DND-41 (cell line): ENCODE results near the gene IQCE.

Experiments used
- ATAC-seq: fragments of 200-7000 bp; cut with Tn5 transposase; 3 replicates; pipeline ENCODE4 v1.9.1; 2021; ENCODE audit warnings: low read depth; ENCODE audit not compliant: insufficient read depth
- DNase-seq: peaks from one replicate; pipeline ENCODE4 v3.0.0-alpha.2; 2020
- H2AFZ ChIP-seq: 2 replicates; pipeline ENCODE4 v1.6.0; 2012; ENCODE audit warnings: low read depth, low read length
- H3K27ac ChIP-seq: 2 replicates; pipeline ENCODE4 v1.5.1; 2012; ENCODE audit warnings: low read length, inconsistent platforms
- H3K27me3 ChIP-seq: fragments of 200-600 bp; sonication (generic); 2 replicates; pipeline ENCODE4 v1.6.0; 2012; ENCODE audit warnings: low read length, mild to moderate bottlenecking, inconsistent platforms; ENCODE audit not compliant: insufficient read depth, poor library complexity
- H3K36me3 ChIP-seq: 2 replicates; pipeline ENCODE4 v1.5.1; 2012; ENCODE audit warnings: low read length, inconsistent platforms; ENCODE audit not compliant: insufficient read depth
- H3K4me1 ChIP-seq: 2 replicates; pipeline ENCODE4 v1.5.1; 2012; ENCODE audit warnings: mild to moderate bottlenecking, low read length; ENCODE audit not compliant: insufficient read depth
- H3K4me2 ChIP-seq: 2 replicates; pipeline ENCODE4 v1.6.0; 2012; ENCODE audit warnings: mild to moderate bottlenecking, moderate library complexity, low read length, inconsistent platforms; ENCODE audit not compliant: insufficient read depth
- H3K4me3 ChIP-seq, 2 experiments: fragments of 200-600 bp in 1 of 2; shearing (Covaris generic) in 1 of 2; 2 replicates each; pipeline ENCODE4 v1.5.1; 2012 to 2016; ENCODE audit warnings: inconsistent platforms in 2 of 2, low read length in 2 of 2, mild to moderate bottlenecking in 2 of 2, low read depth in 1 of 2, moderate library complexity in 1 of 2
- H3K79me2 ChIP-seq: 2 replicates; pipeline ENCODE4 v1.6.0; 2012; ENCODE audit warnings: low read length, inconsistent platforms; ENCODE audit not compliant: insufficient read depth
- H3K9ac ChIP-seq: 2 replicates; pipeline ENCODE4 v1.6.0; 2012; ENCODE audit warnings: low read depth, mild to moderate bottlenecking, inconsistent platforms, low read length, moderate library complexity
- H3K9me3 ChIP-seq: 2 replicates; pipeline ENCODE4 v1.5.1; 2012; ENCODE audit warnings: low read length, moderate library complexity, mild to moderate bottlenecking, inconsistent platforms; ENCODE audit not compliant: insufficient read depth, severe bottlenecking
- H4K20me1 ChIP-seq: 2 replicates; pipeline ENCODE4 v1.6.0; 2012; ENCODE audit warnings: low read length; ENCODE audit not compliant: insufficient read depth
- EZH2 ChIP-seq: IDR thresholded peaks from 3 replicates; pipeline ENCODE4 v1.6.1; 2012; ENCODE audit warnings: borderline replicate concordance, low read depth, mild to moderate bottlenecking, moderate library complexity, low read length, inconsistent platforms; ENCODE audit not compliant: severe bottlenecking
- TF ChIP-seq, protein P1 (sequence below): IDR thresholded peaks from 2 replicates; pipeline ENCODE4 v1.5.1; 2012; ENCODE audit warnings: borderline replicate concordance, low read length, moderate library complexity, mild to moderate bottlenecking; ENCODE audit not compliant: poor library complexity, severe bottlenecking; ENCODE audit errors: extremely low read depth

IQCE gene

DNA sequence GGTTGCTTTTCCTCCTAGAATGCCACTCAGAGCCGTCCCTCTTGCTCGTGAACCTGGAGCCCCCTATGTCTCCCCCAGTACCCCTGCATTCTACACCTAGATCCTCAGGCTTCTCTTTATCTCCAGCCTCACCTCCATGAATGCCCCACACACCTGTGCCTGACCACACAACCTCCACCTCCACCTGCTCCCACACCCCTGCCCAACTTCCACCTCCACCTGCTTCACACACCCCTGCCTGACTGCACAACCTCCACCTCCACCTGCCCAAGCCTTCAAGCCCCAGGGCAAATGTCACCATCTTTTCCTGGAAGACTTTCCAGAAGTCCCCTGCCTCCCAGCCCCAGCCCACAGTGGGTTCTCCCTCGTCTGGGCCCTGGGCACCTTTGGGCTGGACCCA lies 46.1 kb upstream of the IQCE start:
- no peak overlapping the region for H3K4me3 ChIP-seq
- no peak for TF ChIP-seq EZH2
- TF ChIP-seq, protein P1, sequence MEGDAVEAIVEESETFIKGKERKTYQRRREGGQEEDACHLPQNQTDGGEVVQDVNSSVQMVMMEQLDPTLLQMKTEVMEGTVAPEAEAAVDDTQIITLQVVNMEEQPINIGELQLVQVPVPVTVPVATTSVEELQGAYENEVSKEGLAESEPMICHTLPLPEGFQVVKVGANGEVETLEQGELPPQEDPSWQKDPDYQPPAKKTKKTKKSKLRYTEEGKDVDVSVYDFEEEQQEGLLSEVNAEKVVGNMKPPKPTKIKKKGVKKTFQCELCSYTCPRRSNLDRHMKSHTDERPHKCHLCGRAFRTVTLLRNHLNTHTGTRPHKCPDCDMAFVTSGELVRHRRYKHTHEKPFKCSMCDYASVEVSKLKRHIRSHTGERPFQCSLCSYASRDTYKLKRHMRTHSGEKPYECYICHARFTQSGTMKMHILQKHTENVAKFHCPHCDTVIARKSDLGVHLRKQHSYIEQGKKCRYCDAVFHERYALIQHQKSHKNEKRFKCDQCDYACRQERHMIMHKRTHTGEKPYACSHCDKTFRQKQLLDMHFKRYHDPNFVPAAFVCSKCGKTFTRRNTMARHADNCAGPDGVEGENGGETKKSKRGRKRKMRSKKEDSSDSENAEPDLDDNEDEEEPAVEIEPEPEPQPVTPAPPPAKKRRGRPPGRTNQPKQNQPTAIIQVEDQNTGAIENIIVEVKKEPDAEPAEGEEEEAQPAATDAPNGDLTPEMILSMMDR, result no peak
- no peaks in the 10 kb centered on the region for H3K79me2 ChIP-seq
- H3K4me1 ChIP-seq, result peaks cover 26% of the 10 kb centered on the region
- no peaks in the 10 kb centered on the region for H3K36me3 ChIP-seq
- DNase-seq, result no peak
- H4K20me1 ChIP-seq, result peaks cover 14% of the 10 kb centered on the region; the same call in 1 of the 2 replicates
- no peaks in the 10 kb centered on the region for H3K9me3 ChIP-seq
- H3K27me3 ChIP-seq, result no peaks in the 10 kb centered on the region
- no peak overlapping the region for H2AFZ ChIP-seq
- H3K4me2 ChIP-seq, result no peak overlapping the region
- H3K27ac ChIP-seq, result no peak overlapping the region
- no peak overlapping the region for H3K9ac ChIP-seq
- no peak for ATAC-seq

DNA sequence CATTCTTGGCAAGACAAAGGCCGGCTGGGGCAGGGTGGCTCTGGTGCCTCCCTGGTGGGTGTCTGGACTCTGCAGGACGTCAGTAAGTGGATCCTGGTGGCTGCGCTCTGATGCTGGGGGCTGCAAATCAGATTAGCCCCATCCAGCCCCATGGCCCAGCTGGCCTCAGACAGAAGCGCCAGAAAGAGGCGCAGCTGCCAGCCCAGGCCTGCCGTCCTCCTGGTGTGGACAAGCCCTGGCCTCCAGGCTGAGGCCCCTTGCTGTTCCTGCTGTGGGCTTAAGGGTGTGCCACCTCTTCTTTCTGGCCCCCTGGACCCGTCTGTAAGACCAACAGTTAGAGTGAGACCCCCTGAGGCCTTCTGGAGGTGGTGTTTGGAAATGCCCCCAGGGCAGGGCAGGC lies 45.1 kb upstream of the IQCE start:
- Histone ChIP-seq H3K36me3 (no peaks in the 10 kb centered on the region), H2AFZ (no peak overlapping the region), H3K27ac (no peak overlapping the region), H3K9ac (no peak overlapping the region), H3K9me3 (no peaks in the 10 kb centered on the region), H3K27me3 (no peaks in the 10 kb centered on the region), H3K79me2 (no peaks in the 10 kb centered on the region), H4K20me1 (peaks cover 12% of the 10 kb centered on the region; the same call in 1 of the 2 replicates), H3K4me2 (no peak overlapping the region), H3K4me1 (peaks cover 18% of the 10 kb centered on the region), H3K4me3 (no peak overlapping the region)
- ATAC-seq (no peak), DNase-seq (no peak)
- TF ChIP-seq EZH2, result no peak
- TF ChIP-seq, protein P1, result no peak

DNA sequence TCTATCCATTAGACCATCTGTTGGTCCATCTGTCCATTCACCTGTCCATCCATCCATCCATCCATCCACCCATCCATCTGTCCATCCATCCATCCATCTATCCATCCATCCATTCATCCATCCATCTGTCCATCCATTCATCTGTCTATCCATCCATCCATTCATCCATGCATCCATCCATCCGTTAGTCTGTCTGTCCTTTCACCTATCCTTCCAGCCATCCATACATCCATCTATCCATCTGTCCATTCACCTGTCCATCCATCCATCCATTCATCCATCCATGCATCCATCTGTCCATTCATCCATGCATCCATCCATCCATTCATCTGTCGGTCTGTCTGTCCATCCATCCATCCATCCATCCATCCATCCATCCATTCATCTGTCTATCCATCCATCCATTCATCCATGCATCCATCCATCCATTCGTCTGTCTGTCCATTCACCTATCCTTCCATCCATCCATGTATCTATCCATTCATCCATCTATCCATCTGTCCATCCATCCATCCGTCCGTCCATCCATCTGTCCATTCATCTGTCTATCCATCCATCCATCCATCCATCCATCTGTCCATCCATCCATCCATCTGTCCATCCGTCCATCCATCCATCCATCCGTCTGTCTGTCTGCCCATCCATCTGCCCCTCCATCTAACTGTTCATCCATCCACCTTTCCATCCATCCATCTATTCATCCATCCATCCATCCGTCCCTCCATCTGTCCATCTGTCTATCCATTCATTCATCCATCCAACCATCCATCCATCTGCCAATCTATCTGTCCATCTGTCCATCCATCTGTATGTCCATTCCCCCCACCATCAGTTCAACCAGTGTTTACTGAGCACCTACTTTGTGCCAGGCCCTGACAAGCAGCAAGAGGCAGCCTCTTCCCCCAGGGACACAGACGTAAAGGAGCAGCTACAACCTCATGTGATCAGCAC lies 44.0 kb upstream of the IQCE start:
- no peaks in the 10 kb centered on the region for H3K79me2 ChIP-seq
- peaks cover 11% of the 10 kb centered on the region; the same call in 1 of the 2 replicates for H4K20me1 ChIP-seq
- no peak overlapping the region for H3K27ac ChIP-seq
- H3K9me3 ChIP-seq, result no peaks in the 10 kb centered on the region
- peaks cover 14% of the 10 kb centered on the region for H3K4me1 ChIP-seq
- TF ChIP-seq, protein P1, result no peak
- TF ChIP-seq EZH2, result no peak
- H3K4me2 ChIP-seq, result no peak overlapping the region
- DNase-seq, result no peak
- no peak overlapping the region for H3K9ac ChIP-seq
- H3K4me3 ChIP-seq, result no peak overlapping the region
- no peaks in the 10 kb centered on the region for H3K36me3 ChIP-seq
- H2AFZ ChIP-seq, result no peak overlapping the region
- no peak for ATAC-seq
- H3K27me3 ChIP-seq, result no peaks in the 10 kb centered on the region
